SKM-1 treated with dmso at 0.1 percent for 144 hours (cell line): ENCODE data around the gene LAMA2.
"Not testable (repeated sequence)": the region's sequence is repeated elsewhere in the genome, so short reads cannot be mapped to it uniquely, and the experiment has no call there.

ENCODE experiments used
- DNase-seq: peaks from one replicate; lab custom pipeline; 2025; ENCODE audit not compliant: unreplicated experiment; lab: John Stamatoyannopoulos, UW

LAMA2 gene

DNA sequence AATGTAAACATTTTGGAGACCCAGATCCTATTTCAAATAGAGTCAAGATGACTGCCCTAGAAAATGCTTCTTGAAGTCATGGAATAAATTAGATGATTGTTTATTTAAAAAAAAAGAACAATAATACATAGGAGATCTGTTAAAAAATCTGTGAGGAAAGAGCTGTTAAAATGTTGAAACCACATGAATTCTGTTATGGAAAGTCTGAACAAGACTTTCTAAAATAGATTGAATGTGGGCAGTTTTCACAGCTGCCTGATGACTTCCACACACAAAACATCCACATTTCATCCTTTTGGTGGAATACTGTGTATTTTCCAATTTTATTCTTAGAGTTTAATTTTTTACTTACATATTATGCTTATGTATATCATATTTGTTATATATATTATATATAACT lies 186.1 kb downstream of the LAMA2 start:
- no peak for DNase-seq

DNA sequence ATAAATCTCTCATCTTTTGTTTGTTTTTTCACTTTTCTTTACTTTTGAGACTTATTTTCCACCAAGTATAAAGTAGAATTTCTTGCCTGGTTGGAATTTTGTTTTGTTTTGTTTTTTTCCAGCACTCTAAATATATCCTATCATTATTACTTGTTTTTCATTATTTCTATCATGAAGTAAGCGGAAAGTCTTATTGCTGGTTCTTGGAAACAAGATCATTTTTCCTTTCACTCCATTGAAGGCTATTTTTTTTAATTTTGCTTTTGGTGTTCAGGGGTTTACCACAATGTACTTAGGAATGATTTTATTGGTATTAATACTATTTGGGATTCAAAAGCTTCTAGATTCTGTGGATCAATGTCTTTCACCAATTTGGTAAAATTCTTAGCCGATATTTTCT lies 190.1 kb downstream of the LAMA2 start:
- no peak for DNase-seq

GRCh38 chr6:129073691-129074395 lies 190.9 kb downstream of the LAMA2 start:
- no peak for DNase-seq

DNA sequence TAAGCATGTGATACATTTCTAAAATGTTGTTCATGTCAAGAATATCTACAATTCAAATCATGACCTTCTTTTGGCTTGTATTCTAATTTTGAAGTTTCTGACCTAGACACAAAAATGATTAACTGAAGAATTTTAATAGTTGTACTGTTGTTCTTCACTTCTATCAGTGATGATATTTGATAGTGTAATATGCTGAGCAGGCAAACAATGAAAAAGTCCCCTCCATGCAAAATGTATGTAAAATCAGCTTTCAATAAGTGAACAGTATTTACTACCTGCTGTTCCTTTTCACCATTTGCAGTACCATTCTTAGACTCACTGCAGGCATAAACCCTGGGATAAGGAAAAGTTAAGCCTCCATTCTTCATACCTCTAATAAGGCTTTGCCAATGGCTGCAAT lies 201.5 kb downstream of the LAMA2 start:
- DNase-seq = no peak

- not testable (repeated sequence) for DNase-seq
Measured at GRCh38 chr6:129088481-129088880, 205.5 kb downstream of the LAMA2 start.

DNA sequence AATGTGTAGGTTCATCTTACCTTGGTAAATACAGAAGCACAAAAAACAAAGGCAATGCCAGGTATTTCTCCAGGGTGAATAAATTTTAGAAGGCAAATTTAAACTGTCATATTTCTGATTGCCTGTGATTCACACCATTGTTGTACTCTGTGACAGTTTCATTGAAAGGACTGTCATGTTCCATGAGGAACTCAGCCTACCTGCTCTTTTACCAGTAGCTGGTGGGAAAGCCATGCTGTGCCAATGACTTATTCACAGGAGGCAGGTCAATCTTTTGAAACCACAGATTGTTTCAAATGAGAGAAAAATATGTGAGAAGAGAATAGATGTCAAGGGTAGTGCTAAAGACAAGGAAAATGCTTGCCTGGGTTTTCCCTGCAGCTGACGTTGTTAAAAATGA lies 206.4 kb downstream of the LAMA2 start:
- no peak for DNase-seq

- no peak for DNase-seq
Measured at GRCh38 chr6:129094147-129094546, 211.2 kb downstream of the LAMA2 start.

DNA sequence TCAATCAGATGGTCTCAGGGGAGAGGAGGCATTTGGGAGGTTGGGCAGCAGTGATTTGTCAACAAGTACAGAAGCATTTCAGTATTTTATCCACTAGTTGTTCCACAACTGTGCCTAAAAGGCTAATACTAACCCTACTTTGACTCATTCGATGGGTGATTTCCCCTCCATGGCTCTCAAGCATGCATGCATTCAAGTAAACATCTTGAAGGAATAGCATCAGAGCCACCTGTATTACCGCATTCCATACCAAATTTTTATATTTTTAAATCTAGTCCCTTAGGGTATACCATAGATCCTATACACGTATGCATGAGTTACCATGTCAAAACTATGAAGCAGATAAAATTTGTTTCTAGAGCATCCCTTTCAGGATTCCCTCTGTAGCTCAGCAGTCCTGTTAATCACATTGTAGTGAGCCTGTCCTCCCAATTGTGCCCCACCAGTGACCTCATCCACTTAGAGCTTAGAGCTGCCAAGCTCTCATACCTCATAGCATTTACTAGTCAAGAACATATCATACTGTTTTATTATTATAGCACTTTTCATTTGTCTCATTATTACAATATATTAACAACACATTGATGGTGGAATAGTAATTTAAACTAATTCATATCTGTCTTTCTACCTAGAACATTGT lies 213.8 kb downstream of the LAMA2 start:
- no peak for DNase-seq

DNA sequence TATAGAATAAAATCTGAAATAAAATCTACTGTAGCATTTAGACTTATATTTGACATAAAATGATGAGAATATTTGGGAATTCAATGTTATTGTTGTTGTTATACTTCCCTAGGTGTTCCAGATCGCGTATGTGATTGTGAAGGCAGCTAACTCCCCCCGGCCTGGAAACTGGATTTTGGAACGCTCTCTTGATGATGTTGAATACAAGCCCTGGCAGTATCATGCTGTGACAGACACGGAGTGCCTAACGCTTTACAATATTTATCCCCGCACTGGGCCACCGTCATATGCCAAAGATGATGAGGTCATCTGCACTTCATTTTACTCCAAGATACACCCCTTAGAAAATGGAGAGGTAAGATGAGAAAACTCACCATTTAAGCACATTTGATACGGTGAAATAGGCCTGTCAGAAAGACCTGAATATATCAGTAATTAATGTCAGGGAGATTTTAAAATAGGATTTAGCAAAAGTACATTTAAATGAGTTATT lies 215.2 kb downstream of the LAMA2 start:
- DNase-seq = no peak

DNA sequence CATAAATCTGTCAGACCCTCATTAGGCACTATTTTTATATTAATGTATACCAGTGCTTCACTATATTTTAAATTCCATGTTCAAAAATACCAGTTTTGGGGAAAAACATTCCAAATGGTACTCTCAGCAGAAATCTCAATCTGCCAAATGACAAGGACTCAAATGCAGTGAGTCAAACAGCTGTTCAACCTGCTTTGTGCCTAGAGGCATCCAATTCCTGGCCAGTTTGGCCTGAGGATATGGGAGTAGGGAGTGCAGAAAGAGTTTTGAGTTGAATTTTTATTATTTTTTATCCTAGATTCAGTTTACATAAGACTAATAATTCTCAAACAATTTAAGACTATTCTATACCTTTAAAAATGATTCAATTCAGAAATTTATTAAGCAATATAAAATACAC lies 216.8 kb downstream of the LAMA2 start:
- DNase-seq = no peak

DNA sequence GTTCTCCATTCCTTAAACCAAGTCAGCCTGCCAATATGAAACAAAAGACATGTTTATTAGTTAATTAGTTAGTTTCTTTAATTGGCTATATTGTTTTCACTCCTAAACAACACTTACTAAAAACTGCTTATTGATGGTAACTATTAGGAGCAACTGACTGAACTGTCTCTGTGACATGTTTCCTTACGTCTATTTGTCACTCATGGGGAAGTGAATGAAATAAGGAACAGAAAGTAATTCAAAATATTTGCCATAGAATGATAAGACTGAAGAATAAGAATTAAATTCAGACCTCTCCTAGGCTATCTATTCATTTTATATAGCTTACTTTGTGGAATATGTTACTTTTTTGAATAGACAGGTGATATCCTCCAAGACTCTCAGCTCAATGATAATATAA lies 217.2 kb downstream of the LAMA2 start:
- no peak for DNase-seq

- DNase-seq = no peak
Measured at GRCh38 chr6:129102741-129103140, 219.8 kb downstream of the LAMA2 start.

DNA sequence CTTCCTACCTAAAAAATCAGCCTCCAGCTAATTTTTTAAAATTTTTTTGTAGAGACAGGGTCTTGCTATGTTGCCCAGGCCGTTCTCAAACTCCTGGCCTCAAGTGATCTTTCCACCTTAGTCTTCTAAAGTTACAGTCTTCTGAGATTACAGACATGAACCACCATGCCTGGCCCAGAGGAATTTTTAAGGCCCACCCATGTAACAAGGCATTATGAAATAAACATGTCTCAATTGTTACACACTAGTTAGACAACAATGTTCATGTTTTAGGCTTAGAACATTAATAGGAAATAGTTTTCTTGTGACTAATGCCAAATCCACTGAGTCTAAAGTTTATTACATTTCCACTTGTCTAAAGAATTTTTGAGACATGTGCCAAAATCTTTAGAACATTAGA lies 221.2 kb downstream of the LAMA2 start:
- no peak for DNase-seq

DNA sequence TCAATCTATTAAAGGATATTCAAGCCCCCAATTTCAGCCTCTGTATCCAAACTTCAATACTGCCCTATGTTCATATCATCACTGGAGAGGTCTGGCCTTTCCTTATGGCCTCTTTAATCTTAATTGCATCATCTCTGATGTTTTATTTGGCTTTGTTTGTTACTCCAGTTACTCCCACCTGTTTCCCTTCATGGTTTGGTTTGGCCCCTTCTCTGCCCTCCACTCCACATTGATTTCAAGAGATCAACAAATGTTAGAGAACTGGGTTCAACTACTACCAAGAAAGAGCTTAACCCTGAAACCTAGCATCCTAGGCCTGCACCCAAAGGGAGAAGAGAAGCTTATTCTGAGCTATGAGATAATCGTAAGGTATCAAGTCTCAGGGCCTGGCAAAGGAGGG lies 221.6 kb downstream of the LAMA2 start:
- DNase-seq = no peak

DNA sequence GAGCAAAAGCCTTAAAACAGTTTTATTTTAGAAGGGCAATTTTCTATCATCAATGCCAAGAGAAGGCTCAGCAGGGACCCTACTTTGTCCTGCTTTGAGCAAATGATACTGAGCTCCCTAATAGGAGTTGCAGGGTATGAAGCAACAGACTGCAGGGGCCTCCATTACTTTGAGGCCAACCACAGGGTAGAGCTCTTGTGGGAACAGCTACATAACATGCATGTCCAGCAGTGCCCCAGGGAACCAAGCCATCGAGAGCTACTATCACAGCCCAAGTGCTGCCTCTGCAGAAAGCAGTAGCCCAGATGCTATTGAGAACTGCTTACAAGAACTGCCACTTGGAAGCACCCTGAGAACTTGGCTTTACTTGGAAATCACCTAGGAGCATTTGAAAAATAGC lies 222.1 kb downstream of the LAMA2 start:
- no peak for DNase-seq

DNA sequence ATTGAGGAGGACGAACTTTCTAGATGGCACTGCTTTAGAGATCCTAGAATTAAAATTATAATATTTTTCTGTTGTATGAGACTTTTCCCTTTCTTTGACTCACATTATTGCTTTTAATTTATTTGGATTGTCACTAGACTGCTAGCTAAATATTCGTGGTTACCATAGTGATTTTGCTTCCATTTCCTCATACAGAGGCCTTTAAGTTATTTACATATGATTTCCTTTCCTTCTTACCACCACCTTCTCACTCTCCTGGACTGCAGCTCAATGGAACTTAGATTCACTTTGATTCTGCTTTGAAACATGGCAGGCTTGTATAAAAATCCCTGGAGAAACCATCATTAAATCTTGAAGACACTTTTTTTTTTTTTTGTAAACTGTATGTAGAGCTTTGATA lies 222.9 kb downstream of the LAMA2 start:
- DNase-seq = no peak

DNA sequence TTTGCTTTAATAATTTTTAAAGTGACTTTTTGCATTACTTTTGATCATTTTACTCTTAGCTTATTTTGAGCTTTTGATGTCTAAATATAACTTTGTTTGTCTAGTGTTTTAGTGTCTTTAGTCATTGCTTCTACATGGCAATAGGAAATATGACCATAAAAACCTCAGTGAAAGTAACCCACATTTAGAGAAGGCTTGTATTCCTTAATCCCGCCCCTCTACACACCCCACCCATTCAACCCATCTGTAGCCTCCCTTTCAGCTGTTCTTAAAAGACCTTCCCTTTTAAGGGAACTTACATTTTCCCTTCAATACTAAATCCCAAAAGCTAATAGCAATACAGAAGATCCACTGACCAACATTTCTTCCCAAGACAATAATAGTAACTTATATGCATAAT lies 225.4 kb downstream of the LAMA2 start:
- no peak for DNase-seq

DNA sequence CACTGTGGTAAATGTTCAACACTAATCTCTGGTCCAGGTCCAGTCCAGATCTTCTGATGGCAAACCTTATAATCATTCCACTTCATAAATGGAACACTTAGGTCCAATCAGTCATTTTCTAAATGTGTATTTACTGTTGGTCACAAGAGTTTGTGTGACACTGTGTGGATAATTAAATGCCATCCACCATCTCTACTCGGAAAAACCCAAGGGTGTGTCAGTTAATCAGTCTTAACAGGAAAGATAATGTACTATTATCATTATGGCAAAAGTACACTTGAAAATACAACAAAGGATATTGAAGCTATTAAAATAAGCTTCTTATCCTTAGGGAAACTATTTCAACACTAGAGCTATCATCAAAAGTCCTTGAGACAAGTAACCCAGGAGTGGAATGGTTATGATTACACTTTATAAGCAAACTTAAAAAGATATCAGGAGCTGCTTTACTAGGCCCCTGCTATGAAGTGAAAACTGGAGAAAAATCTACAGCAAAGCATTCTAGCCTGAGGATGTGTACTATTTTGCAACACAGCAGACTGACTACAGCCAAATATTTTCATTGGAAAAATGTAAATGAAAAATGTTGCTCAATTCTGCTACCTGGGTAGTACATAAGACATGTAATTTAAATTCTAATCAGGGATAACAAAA lies 227.9 kb downstream of the LAMA2 start:
- no peak for DNase-seq

DNA sequence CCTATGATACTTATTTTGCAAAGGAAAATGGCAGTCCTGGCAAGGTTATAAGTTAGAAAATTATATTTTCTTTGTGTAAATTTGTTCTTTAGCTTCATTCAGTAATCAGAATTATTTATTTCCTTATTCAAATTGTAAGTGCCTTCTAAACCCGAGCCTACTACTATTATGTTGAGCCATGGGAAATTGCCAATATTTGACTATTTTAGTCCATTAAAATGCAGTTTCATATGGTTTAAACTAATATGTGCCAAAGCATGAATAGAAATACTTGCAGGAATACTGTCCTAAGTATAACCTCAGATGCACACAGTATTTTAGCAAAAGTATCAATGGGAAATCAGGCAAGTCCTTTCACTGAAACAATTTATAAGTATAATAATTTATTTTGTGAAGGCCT lies 228.4 kb downstream of the LAMA2 start:
- no peak for DNase-seq

GRCh38 chr6:129111853-129112252 lies 228.9 kb downstream of the LAMA2 start:
- DNase-seq = no peak

- no peak for DNase-seq
Measured at GRCh38 chr6:129112591-129112990, 229.7 kb downstream of the LAMA2 start.

DNA sequence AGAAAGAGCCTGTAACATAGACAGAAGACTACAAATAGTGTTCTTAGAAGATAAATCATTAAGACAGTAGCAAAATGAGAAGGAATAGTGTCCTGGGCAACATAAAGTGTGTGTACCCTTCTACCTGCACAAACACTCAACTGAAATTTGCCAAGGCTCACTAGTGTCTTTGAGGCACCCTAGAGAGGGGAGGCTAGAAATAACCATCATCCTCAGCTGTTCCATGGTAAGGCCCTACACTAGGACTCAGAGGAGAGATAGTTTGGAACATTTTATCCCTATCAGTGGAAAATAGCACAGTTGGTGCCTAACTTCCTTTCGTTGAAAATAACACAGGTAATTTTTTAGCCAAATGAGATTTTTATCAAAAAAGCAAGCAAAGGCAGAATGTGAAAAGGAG lies 230.7 kb downstream of the LAMA2 start:
- DNase-seq = no peak
